NCI-H2029 (cell line): ENCODE data around the gene ZNF530.

Experiments
- DNase-seq: peaks from one replicate; lab custom pipeline; 2025; lab: John Stamatoyannopoulos, UW

The ZNF530 gene

DNA sequence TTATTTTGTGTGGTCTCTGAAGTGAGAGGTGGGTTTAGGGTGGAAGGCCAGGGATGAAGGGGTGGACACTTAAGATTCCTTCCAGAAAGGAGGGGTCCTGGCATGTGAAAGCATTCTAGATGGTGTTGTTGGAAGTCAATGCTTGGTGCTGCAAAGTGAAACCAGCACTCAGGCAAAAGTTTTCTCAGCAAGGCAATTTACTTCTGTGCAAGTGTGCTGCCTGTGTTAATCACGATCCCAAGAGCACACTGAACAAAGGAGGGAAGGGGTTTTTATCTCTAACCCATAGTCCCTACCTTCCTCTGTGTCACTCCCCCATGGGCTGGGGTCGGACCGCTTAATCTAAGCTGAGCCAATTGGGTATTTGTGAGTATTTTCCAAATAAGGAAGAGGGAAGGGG, 15.7 kb downstream of the ZNF530 start:
- no peak for DNase-seq

- no peak for DNase-seq
These were observed 21.1 kb downstream of the ZNF530 start for GRCh38 chr19:57620673-57621348.

GRCh38 chr19:57623091-57623490, 23.4 kb downstream of the ZNF530 start:
- DNase-seq = no peak

DNA sequence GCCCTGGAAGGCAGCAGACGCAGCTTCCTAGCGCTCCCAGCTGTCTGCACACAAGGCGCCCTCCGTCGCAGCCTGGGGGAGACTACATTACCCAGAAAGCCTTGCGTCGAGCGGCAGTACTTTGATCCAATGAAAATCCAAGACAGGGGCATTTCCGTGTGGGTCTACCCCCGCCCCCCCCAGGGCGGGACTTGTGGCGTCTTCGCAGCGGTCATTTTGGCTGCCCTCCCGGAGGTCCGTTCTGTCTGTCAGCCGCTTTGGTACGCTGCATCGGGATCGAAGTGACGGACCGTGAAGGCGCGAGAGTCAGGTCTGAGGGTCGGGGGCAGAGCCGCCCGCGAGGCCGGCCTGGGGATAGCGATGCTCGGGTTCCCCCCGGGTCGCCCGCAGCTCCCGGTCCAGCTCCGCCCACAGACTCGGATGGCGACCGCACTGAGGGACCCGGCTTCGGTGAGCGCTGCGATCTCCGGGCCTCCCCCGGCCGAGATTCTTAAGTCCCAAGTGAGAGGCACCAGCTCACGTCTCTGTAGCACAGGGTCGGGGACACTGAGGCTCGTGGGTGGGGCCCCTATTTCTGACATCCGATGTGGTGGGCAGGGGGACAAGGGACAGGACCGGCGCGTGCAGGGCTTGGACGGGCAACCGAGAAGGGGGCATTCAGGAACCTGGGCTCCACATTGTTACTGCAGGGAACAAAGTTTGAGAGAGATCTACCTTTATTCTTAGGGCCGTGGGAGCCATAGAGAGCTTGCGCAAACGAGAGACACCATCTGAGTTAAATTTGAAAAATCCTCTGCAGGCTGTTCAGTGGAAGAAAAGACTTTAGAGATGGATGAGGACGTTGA, 33.5 kb downstream of the ZNF530 start, which contains the start of gene ZNF211:
Gene ZNF211, plus strand, starts transcription at position 182 of the 845 bp plus-strand sequence. Its CDS starts 179 bp downstream, at position 361.
- DNase-seq = peak; percentile 91

DNA sequence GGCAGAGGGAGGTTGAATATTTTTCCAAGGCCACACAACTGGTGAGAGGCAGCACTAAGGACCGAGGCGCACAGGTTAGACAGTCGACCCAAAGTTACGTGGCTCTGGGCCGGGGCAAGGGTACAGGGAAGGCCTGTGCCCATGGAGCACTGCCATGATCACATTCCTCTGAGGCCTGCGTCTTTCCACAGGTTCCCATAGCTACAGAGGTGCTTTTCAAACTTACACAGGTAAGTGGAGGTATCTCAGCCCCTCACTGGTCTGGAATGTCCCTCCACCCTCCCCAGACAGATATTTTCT, 34.1 kb downstream of the ZNF530 start:
- no peak for DNase-seq

DNA sequence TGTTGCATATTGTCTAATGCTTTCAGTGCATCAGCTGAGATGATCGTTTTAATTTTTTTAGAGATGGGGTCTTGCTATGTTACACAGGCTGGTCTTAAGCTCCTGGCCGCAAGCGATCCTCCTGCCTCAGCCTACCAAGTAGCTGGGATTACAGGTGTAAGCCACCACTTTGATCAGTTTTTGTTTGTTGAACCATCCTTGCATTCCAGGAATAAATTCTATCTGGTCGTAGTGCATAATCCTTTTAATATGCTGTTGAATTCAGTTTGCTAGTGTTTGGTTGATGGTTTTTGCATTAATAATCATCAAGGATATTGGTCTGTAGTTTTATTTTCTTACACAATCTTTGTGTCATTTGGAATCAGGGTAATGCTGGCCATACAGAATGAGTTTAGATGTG, 37.7 kb downstream of the ZNF530 start:
- no peak for DNase-seq

- no peak for DNase-seq
These were observed 42.1 kb downstream of the ZNF530 start for GRCh38 chr19:57641715-57642234.

- DNase-seq = peak; percentile 20
These were observed 42.8 kb downstream of the ZNF530 start for GRCh38 chr19:57642396-57643046.

DNA sequence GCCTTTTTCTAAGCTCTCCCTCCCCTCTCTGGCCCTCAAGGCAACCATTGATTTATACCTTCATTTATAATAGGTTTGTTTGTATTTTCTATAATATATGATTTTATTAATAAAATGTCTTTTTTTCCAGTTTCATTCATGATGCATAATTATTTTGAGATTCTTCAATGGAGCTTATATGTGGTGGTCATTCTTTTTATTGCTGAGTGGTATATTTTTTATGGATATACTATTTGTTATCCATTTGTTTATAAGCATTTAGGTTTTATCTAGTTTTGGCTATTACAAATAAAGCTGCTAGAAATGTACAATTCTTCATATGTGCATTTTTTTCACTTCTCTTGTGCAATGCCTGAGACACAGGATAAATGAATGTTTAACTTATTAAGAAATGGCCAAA, 44.0 kb downstream of the ZNF530 start:
- DNase-seq = no peak

GRCh38 chr19:57648331-57649003, 48.8 kb downstream of the ZNF530 start:
- peak; percentile 4 for DNase-seq

- no peak for DNase-seq
These were observed 51.9 kb downstream of the ZNF530 start for GRCh38 chr19:57651654-57651996.

DNA sequence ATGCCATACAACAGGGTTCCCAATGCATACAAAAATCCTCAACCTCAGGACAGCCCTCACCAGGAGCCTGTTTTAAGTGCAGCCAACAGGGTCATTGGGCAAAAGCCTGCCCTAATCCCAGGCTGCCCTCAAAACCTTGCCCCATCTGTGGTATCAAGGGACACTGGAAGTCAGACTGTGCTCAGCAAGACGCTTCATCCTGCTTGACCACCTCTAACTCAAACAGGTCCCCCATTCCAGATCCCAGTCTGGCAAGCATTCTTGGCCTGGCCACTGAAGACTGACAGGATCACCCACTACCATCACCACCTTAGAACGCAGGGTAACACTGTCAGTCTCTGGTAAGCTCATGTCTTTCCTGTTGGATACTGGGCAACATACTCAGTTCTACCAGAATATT, 54.0 kb downstream of the ZNF530 start:
- no peak for DNase-seq

- DNase-seq = no peak
These were observed 55.8 kb downstream of the ZNF530 start for GRCh38 chr19:57655443-57655842.

DNA sequence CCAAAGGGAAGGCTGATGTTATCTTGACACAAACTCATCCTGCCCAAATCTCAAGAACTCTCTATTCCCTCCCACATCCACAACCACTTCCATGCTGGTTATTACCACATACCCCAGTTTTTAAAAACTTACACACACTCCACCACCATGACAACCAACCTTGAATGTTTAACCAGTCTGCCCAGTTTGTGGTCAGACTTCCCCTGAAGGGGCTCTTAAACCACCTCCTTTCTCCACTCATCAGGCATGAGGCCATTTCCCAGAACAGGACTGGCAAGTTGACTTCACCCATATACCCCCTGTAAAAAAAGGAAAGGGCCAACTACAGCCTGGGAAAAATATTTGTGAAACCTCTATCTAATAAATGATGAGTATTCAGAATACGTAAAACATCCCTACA, 56.7 kb downstream of the ZNF530 start:
- no peak for DNase-seq
